ENCODE results near the gene TIGD3. TPM values are rescaled to one million over a fixed set of nuclear protein-coding genes. Genes with fewer than 3 reads are reported as not detected.

Gene TIGD3
- total RNA-seq, 1 experiment from 2014 or later = 0.14 TPM

DNA sequence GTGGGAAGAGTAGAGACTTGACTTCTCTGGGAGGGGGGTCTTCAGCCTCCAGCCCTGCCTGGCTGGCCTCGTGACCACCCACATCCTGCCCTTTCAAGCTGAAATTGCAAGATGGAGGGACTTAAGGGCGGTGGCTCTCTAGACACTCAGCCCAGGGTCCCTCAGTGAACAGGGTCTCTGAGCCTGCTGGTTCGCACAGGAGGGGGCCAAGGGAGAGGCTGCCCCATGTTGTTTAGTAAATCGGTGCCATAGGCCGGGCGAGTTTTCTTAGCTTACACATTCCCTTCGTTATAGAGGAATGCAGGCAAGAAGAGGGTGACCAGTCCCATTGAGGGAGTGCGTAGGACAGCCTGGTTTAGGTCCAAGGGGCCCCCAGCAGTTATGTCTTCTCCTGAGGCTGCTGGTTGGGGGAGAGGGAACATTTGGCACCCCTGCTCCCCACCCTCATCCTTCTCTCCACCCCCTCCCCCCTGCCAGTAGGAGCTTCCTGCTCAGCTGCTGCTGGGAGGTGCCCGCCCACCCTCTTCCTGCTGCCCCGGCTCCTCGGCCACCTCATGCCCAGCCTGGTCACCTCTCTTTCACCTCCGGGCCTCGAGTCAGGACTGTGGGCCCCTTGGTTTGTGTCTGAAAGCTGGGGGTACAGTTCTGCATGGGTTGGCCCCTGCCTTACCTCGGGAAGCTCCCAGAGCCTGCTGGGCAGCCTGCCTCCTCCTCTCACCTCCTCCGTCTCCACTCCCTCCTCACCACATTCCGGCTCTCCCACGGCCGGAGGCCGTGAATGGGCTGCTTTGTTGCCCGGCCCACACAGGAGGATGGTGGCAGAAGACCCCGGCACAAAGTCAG, 35.8 kb downstream of the TIGD3 start:
- no peaks in the 10 kb centered on the region for H3K9me3 Mint-ChIP-seq (ENCODE audit: unreplicated experiment)
- H3K4me1 Mint-ChIP-seq (ENCODE audit: insufficient read depth, unreplicated experiment) = peaks cover 23% of the 10 kb centered on the region
- H3K27me3 Mint-ChIP-seq (ENCODE audit: insufficient read depth, unreplicated experiment) = no peaks in the 10 kb centered on the region
- TF ChIP-seq CTCF (IDR thresholded peaks at IDR 0.05; ENCODE audit: unreplicated experiment) = no peak
- CTCF ChIA-PET = interaction anchor here (0.6 to 6.0 kb wide), 2 partner anchors 25 to 52 kb away, joined by 3 to 47 read pairs; no protein-coding TSS in a partner anchor
- peaks cover 14% of the 10 kb centered on the region for H3K36me3 Mint-ChIP-seq (ENCODE audit: insufficient read depth, unreplicated experiment)
- DNase-seq (ENCODE audit: unreplicated experiment) = no peak
- intact Hi-C loops (cut with micrococcal nuclease) = no loop called here
- no peak overlapping the region for H3K27ac Mint-ChIP-seq (ENCODE audit: low read depth, unreplicated experiment)
- POLR2A ChIA-PET = interaction anchor here (0.5 to 14.8 kb wide), 7 partner anchors 9 to 165 kb away, joined by 3 to 426 read pairs (median 3); partner anchors contain the start of genes MALAT1 and NEAT1
- BruUV-seq (replicated peaks) = no TSS peak
- H3K4me3 Mint-ChIP-seq (ENCODE audit: unreplicated experiment) = peak overlapping the region; percentile 50

GRCh38 chr11:65390996-65391395, 36.4 kb downstream of the TIGD3 start:
- no TSS peak for BruUV-seq (replicated peaks)
- ChIA-PET CTCF (interaction anchor here (0.5 to 6.0 kb wide), 3 partner anchors 9 to 25 kb away, joined by 3 to 47 read pairs (median 3); no protein-coding TSS in a partner anchor), POLR2A (interaction anchor here (0.5 to 14.8 kb wide), 7 partner anchors 8 to 165 kb away, joined by 3 to 426 read pairs (median 3); partner anchors contain the start of genes MALAT1, NEAT1 and SLC25A45)
- H3K27ac Mint-ChIP-seq (ENCODE audit: low read depth, unreplicated experiment) = no peak overlapping the region
- H3K4me3 Mint-ChIP-seq (ENCODE audit: unreplicated experiment) = peak overlapping the region; percentile 50
- H3K27me3 Mint-ChIP-seq (ENCODE audit: insufficient read depth, unreplicated experiment) = no peaks in the 10 kb centered on the region
- intact Hi-C loops (cut with micrococcal nuclease) = no loop called here
- DNase-seq (ENCODE audit: unreplicated experiment) = no peak
- TF ChIP-seq CTCF (IDR thresholded peaks at IDR 0.05; ENCODE audit: unreplicated experiment) = peak; percentile 4
- H3K9me3 Mint-ChIP-seq (ENCODE audit: unreplicated experiment) = no peaks in the 10 kb centered on the region
- peaks cover 23% of the 10 kb centered on the region for H3K4me1 Mint-ChIP-seq (ENCODE audit: insufficient read depth, unreplicated experiment)
- peaks cover 20% of the 10 kb centered on the region for H3K36me3 Mint-ChIP-seq (ENCODE audit: insufficient read depth, unreplicated experiment)

DNA sequence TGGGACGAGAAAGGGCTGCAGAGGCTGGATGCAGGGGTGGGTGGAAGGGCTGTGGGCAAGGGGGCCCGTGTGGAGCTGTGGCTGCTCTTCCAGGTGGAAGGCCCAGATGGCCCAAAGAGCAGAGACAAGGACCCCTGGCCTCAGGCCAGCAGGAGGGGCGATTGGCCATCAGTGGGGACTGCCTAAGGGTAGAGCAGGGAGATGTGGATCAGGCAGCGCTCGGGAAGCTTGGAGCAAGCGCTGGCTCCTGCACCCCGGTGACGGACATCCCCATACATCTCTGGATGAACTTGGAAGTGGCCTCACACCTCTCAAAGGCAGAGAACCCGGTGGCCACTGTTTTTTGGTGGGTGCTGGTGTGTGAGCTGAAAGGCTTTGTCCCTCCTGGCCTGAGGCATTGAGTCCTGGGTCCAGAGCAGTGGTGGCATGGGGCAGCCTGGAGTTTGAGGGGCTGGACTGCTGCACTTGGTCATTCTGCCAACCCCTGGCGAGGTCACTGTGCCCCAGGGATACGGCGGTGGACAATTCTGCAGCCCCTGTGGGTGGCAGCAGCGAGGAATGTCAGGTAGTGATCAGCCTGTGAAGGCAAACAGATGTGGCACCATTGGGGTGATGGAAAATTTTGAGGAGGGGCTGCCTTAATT, 37.8 kb downstream of the TIGD3 start:
- intact Hi-C loops (cut with micrococcal nuclease) = no loop called here
- H3K36me3 Mint-ChIP-seq (ENCODE audit: insufficient read depth, unreplicated experiment) = peaks cover 30% of the 10 kb centered on the region
- POLR2A ChIA-PET = interaction anchor here (0.6 to 14.8 kb wide), 4 partner anchors 9 to 118 kb away, joined by 3 to 426 read pairs (median 4); partner anchors contain the start of genes NEAT1 and SLC25A45
- BruUV-seq (replicated peaks) = no TSS peak
- DNase-seq (ENCODE audit: unreplicated experiment) = no peak
- no peak overlapping the region for H3K4me3 Mint-ChIP-seq (ENCODE audit: unreplicated experiment)
- peaks cover 23% of the 10 kb centered on the region for H3K4me1 Mint-ChIP-seq (ENCODE audit: insufficient read depth, unreplicated experiment)
- no peak for TF ChIP-seq CTCF (IDR thresholded peaks at IDR 0.05; ENCODE audit: unreplicated experiment)
- no peaks in the 10 kb centered on the region for H3K27me3 Mint-ChIP-seq (ENCODE audit: insufficient read depth, unreplicated experiment)
- no peak overlapping the region for H3K27ac Mint-ChIP-seq (ENCODE audit: low read depth, unreplicated experiment)
- H3K9me3 Mint-ChIP-seq (ENCODE audit: unreplicated experiment) = no peaks in the 10 kb centered on the region
- CTCF ChIA-PET = interaction anchor here (0.8 to 6.0 kb wide), 2 partner anchors 9 to 23 kb away, joined by 3 to 47 read pairs; no protein-coding TSS in a partner anchor

DNA sequence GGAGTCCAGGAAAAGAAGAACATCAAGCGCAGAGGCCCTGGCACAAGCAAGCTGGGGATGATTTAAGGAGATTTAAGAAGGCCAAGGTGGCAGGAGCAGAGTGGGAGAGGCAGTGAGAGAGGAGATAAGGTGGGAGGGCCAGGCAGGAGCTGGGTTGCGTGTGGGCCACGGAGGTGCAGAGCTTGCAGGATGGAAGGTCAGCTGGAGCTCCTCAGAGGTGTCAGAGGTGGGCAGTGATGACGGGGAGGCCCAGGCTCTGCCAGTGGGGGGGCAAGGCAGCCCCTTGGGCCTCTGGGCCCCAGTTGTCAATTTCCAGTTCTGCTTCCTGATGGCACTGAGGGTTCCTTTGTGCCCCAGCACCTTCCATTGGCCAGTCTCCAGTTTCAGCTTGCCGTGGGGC, 38.3 kb downstream of the TIGD3 start:
- H3K27me3 Mint-ChIP-seq (ENCODE audit: insufficient read depth, unreplicated experiment) = no peaks in the 10 kb centered on the region
- ChIA-PET CTCF (no interaction called here), POLR2A (interaction anchor here (0.6 to 1.6 kb wide), 5 partner anchors 23 to 119 kb away, joined by 3 to 7 read pairs (median 3); partner anchors contain the start of gene MALAT1)
- TF ChIP-seq CTCF (IDR thresholded peaks at IDR 0.05; ENCODE audit: unreplicated experiment) = no peak
- H3K27ac Mint-ChIP-seq (ENCODE audit: low read depth, unreplicated experiment) = no peak overlapping the region
- no peak for DNase-seq (ENCODE audit: unreplicated experiment)
- H3K36me3 Mint-ChIP-seq (ENCODE audit: insufficient read depth, unreplicated experiment) = peaks cover 36% of the 10 kb centered on the region
- intact Hi-C loops (cut with micrococcal nuclease) = no loop called here
- no peak overlapping the region for H3K4me3 Mint-ChIP-seq (ENCODE audit: unreplicated experiment)
- H3K9me3 Mint-ChIP-seq (ENCODE audit: unreplicated experiment) = no peaks in the 10 kb centered on the region
- BruUV-seq (replicated peaks) = no TSS peak
- peaks cover 23% of the 10 kb centered on the region for H3K4me1 Mint-ChIP-seq (ENCODE audit: insufficient read depth, unreplicated experiment)
